ENCODE results near the gene RASAL2.

The RASAL2 gene

GRCh38 chr1:178407655-178408054 is 313.8 kb downstream of the RASAL2 start:
- no peak for DNase-seq

GRCh38 chr1:178408871-178409270 is 315.0 kb downstream of the RASAL2 start:
- no peak for DNase-seq

- DNase-seq, result no peak
Measured at GRCh38 chr1:178409541-178409940, 315.6 kb downstream of the RASAL2 start.

- no peak for DNase-seq
Measured at GRCh38 chr1:178411756-178412399, 318.0 kb downstream of the RASAL2 start.

- DNase-seq, result no peak
Measured at GRCh38 chr1:178412400-178412770, 318.5 kb downstream of the RASAL2 start.

GRCh38 chr1:178417858-178418257 is 324.0 kb downstream of the RASAL2 start:
- DNase-seq, result no peak

- DNase-seq, result no peak
Measured at GRCh38 chr1:178418284-178418955, 324.5 kb downstream of the RASAL2 start.

GRCh38 chr1:178434360-178434759 is 340.5 kb downstream of the RASAL2 start:
- no peak for DNase-seq

- no peak for DNase-seq
Measured at GRCh38 chr1:178434899-178435435, 341.1 kb downstream of the RASAL2 start.

- no peak for DNase-seq
Measured at GRCh38 chr1:178436899-178437298, 343.0 kb downstream of the RASAL2 start.

- no peak for DNase-seq
Measured at GRCh38 chr1:178438432-178438831, 344.5 kb downstream of the RASAL2 start.

GRCh38 chr1:178442925-178443324 is 349.0 kb downstream of the RASAL2 start:
- no peak for DNase-seq

- no peak for DNase-seq
Measured at GRCh38 chr1:178450871-178451270, 357.0 kb downstream of the RASAL2 start.

- no peak for DNase-seq
Measured at GRCh38 chr1:178451529-178451928, 357.6 kb downstream of the RASAL2 start.

GRCh38 chr1:178452013-178452412 is 358.1 kb downstream of the RASAL2 start:
- DNase-seq, result no peak

- no peak for DNase-seq
Measured at GRCh38 chr1:178456472-178456871, 362.6 kb downstream of the RASAL2 start.

GRCh38 chr1:178457651-178458050 is 363.7 kb downstream of the RASAL2 start:
- no peak for DNase-seq

- no peak for DNase-seq
Measured at GRCh38 chr1:178458203-178458602, 364.3 kb downstream of the RASAL2 start.

GRCh38 chr1:178461104-178461503 is 367.2 kb downstream of the RASAL2 start:
- DNase-seq, result no peak

- DNase-seq, result no peak
Measured at GRCh38 chr1:178461701-178462100, 367.8 kb downstream of the RASAL2 start.

- no peak for DNase-seq
Measured at GRCh38 chr1:178464141-178464540, 370.2 kb downstream of the RASAL2 start.

- DNase-seq, result no peak
Measured at GRCh38 chr1:178464566-178464965, 370.7 kb downstream of the RASAL2 start.

- DNase-seq, result no peak
Measured at GRCh38 chr1:178465011-178465410, 371.1 kb downstream of the RASAL2 start.

GRCh38 chr1:178467837-178468236 is 373.9 kb downstream of the RASAL2 start:
- DNase-seq, result no peak

All from activated CD4-positive, alpha-beta T cell treated with anti-CD3 and anti-CD28 coated beads, Interleukin-10, Interleukin-2, amounts not matched to agents 100 ng/mL and 50 ng/mL, durations not matched to agents 16 hours and 8 hours (primary cell).